Esophagus (tissue), 2 donors: ENCODE data around the gene NDUFC2. TPM values are rescaled to one million over a fixed set of nuclear protein-coding genes. Genes with fewer than 3 reads are reported as not detected.
A peak's percentile ranks its signal among the peaks of the same experiment; 100 is the strongest.

Experiments
- H3K27ac ChIP-seq, 2 donors: one replicate each; pipeline ENCODE4 v1.5.1; 2013; ENCODE audit warnings: low read depth in 2 of 2, mild to moderate bottlenecking in 2 of 2, inconsistent platforms in 1 of 2, low read length in 1 of 2, moderate library complexity in 1 of 2
- H3K27me3 ChIP-seq, 2 donors: one replicate each; pipeline ENCODE4 v1.6.1; 2013; ENCODE audit warnings: low read length in 2 of 2, control low read depth in 1 of 2, mild to moderate bottlenecking in 1 of 2; ENCODE audit not compliant: insufficient read depth in 2 of 2, control insufficient read depth in 1 of 2
- H3K36me3 ChIP-seq, 2 donors: one replicate each; pipeline ENCODE4 v1.6.1; 2013; ENCODE audit warnings: low read length in 1 of 2; ENCODE audit not compliant: control insufficient read depth in 2 of 2, insufficient read depth in 2 of 2
- H3K4me1 ChIP-seq, 2 donors: one replicate each; pipeline ENCODE4 v1.6.1; 2013; ENCODE audit warnings: low read length in 1 of 2; ENCODE audit not compliant: control insufficient read depth in 2 of 2, insufficient read depth in 2 of 2
- H3K4me3 ChIP-seq, 2 donors: one replicate each; pipeline ENCODE4 v1.5.1; 2013; ENCODE audit warnings: low read length in 2 of 2, mild to moderate bottlenecking in 2 of 2, low read depth in 1 of 2, moderate library complexity in 1 of 2
- H3K9me3 ChIP-seq, 2 donors: one replicate each; pipeline ENCODE4 v1.6.1; 2013; ENCODE audit warnings: mild to moderate bottlenecking in 2 of 2, low read depth in 1 of 2, low read length in 1 of 2, moderate library complexity in 1 of 2; ENCODE audit not compliant: control insufficient read depth in 2 of 2, insufficient read depth in 1 of 2
- WGBS, 2 donors: extraction: QIAGEN DNeasy Blood & Tissue Kit; methylation state at CpG; one replicate each; pipeline ENCODE4 v1.1.7; 2013; 5-methylcytosine and 5-hydroxymethylcytosine counted together
- polyA plus RNA-seq, 2 donors: library from polyadenylated mRNA; stranded (reverse); fragments of 200-250 nt; gene quantifications; one replicate each; pipeline ENCODE4 v1.2.3, GENCODE V29; 2013
- donor health status: healthy with polysubstance abuse.
- donor health status: Bipolar disorder and iron deficiency.

Gene NDUFC2
- polyA plus RNA-seq: 100 to 1,000 TPM in 1 of 2 donors, 10 to 100 TPM in 1; 50.9 to 140 TPM

GRCh38 chr11:78079232-78080083, at the start of gene NDUFC2:
Gene NDUFC2 (minus strand): TSS chr11:78079862. CDS start chr11:78079744, 118 bp downstream.
- Histone ChIP-seq H3K27ac (peak within 1 kb of the TSS; percentile 89 to 90), H3K27me3 (no peaks in the 10 kb centered on the region), H3K4me1 (peaks cover 4 to 7% of the 10 kb centered on the region in 2 donors), H3K4me3 (peak within 1 kb of the TSS; percentile 97), H3K9me3 (no peaks in the 10 kb centered on the region), H3K36me3 (no peaks in the 10 kb centered on the region)
- WGBS, 2 donors: 0 to 1% methylated on average over 68 of the region's 68 CpGs

- H3K36me3 ChIP-seq: peaks cover 0 to 3% of the 10 kb centered on the region in 2 donors
- 97 to 100% methylated on average over 3 of the region's 3 CpGs for WGBS, 2 donors
- H3K27ac ChIP-seq: no peak overlapping the region
- no peaks in the 10 kb centered on the region for H3K27me3 ChIP-seq
- H3K4me3 ChIP-seq: no peak overlapping the region
- no peaks in the 10 kb centered on the region for H3K9me3 ChIP-seq
- no peaks in the 10 kb centered on the region for H3K4me1 ChIP-seq
Measured at GRCh38 chr11:78127403-78127802, 47.7 kb upstream of the NDUFC2 start.

GRCh38 chr11:78112582-78113275, 33.1 kb upstream of the NDUFC2 start:
- Histone ChIP-seq H3K9me3 (no peaks in the 10 kb centered on the region), H3K27me3 (no peaks in the 10 kb centered on the region), H3K4me3 (no peak overlapping the region), H3K27ac (no peak overlapping the region), H3K36me3 (peaks cover 3 to 12% of the 10 kb centered on the region in 2 donors), H3K4me1 (no peaks in the 10 kb centered on the region)
- WGBS, 2 donors: 85 to 93% methylated on average over 6 of the region's 6 CpGs

- Histone ChIP-seq H3K36me3 (peaks cover 6 to 12% of the 10 kb centered on the region in 2 donors), H3K27me3 (no peaks in the 10 kb centered on the region), H3K4me3 (no peak overlapping the region), H3K4me1 (no peaks in the 10 kb centered on the region), H3K27ac (no peak overlapping the region), H3K9me3 (no peaks in the 10 kb centered on the region)
- 96 to 97% methylated on average over 2 of the region's 2 CpGs for WGBS, 2 donors
Measured at GRCh38 chr11:78111298-78111697, 31.6 kb upstream of the NDUFC2 start.

GRCh38 chr11:78110830-78111229, 31.2 kb upstream of the NDUFC2 start:
- Histone ChIP-seq H3K4me3 (no peak overlapping the region), H3K36me3 (peaks cover 6 to 12% of the 10 kb centered on the region in 2 donors), H3K9me3 (no peaks in the 10 kb centered on the region), H3K4me1 (no peaks in the 10 kb centered on the region), H3K27ac (no peak overlapping the region), H3K27me3 (no peaks in the 10 kb centered on the region)
- WGBS, 2 donors: 90 to 92% methylated on average over 2 of the region's 2 CpGs

GRCh38 chr11:78110351-78110750, 30.7 kb upstream of the NDUFC2 start:
- Histone ChIP-seq H3K4me3 (no peak overlapping the region), H3K27ac (no peak overlapping the region), H3K4me1 (no peaks in the 10 kb centered on the region), H3K9me3 (no peaks in the 10 kb centered on the region), H3K27me3 (no peaks in the 10 kb centered on the region), H3K36me3 (peaks cover 6 to 12% of the 10 kb centered on the region in 2 donors)
- WGBS, 2 donors: 90% methylated on average over 5 of the region's 5 CpGs

- Histone ChIP-seq H3K4me3 (no peak overlapping the region), H3K36me3 (peaks cover 6 to 12% of the 10 kb centered on the region in 2 donors), H3K4me1 (no peaks in the 10 kb centered on the region), H3K27ac (no peak overlapping the region), H3K27me3 (no peaks in the 10 kb centered on the region), H3K9me3 (no peaks in the 10 kb centered on the region)
- 71 to 77% methylated on average over 3 of the region's 3 CpGs for WGBS, 2 donors
Measured at GRCh38 chr11:78109081-78110015, 29.7 kb upstream of the NDUFC2 start.

- Histone ChIP-seq H3K4me3 (no peak overlapping the region), H3K27me3 (no peaks in the 10 kb centered on the region), H3K36me3 (no peaks in the 10 kb centered on the region), H3K4me1 (no peaks in the 10 kb centered on the region), H3K9me3 (no peaks in the 10 kb centered on the region), H3K27ac (no peak overlapping the region)
- 75 to 88% methylated on average over 2 of the region's 2 CpGs for WGBS, 2 donors
Measured at GRCh38 chr11:78100676-78101472, 21.2 kb upstream of the NDUFC2 start.
